ENCODE data around the gene BIN1.
"Not testable (repeated sequence)": the region's sequence is repeated elsewhere in the genome, so short reads cannot be mapped to it uniquely, and the experiment has no call there.

BIN1 gene

GRCh38 chr2:127044977-127045661 is 61.8 kb downstream of the BIN1 start:
- H3K27ac Mint-ChIP-seq, result no peak overlapping the region
- no peak overlapping the region for H3K4me3 Mint-ChIP-seq
- H3K36me3 Mint-ChIP-seq (ENCODE audit: low read depth), result peaks cover 6% of the 10 kb centered on the region
- H3K27me3 Mint-ChIP-seq (ENCODE audit: low read depth), result no peaks in the 10 kb centered on the region
- H3K4me1 Mint-ChIP-seq (ENCODE audit: low read depth), result peaks cover 5% of the 10 kb centered on the region
- peaks cover 3% of the 10 kb centered on the region for H3K9me3 Mint-ChIP-seq

GRCh38 chr2:127044165-127044718 is 62.7 kb downstream of the BIN1 start:
- no peaks in the 10 kb centered on the region for H3K27me3 Mint-ChIP-seq (ENCODE audit: low read depth)
- H3K4me1 Mint-ChIP-seq (ENCODE audit: low read depth), result peaks cover 2% of the 10 kb centered on the region
- H3K9me3 Mint-ChIP-seq, result peaks cover 3% of the 10 kb centered on the region
- H3K27ac Mint-ChIP-seq, result no peak overlapping the region
- no peak overlapping the region for H3K4me3 Mint-ChIP-seq
- peaks cover 6% of the 10 kb centered on the region for H3K36me3 Mint-ChIP-seq (ENCODE audit: low read depth)

GRCh38 chr2:127043367-127044164 is 63.4 kb downstream of the BIN1 start:
- H3K4me3 Mint-ChIP-seq, result no peak overlapping the region
- H3K4me1 Mint-ChIP-seq (ENCODE audit: low read depth), result peaks cover 2% of the 10 kb centered on the region
- H3K27me3 Mint-ChIP-seq (ENCODE audit: low read depth), result no peaks in the 10 kb centered on the region
- H3K9me3 Mint-ChIP-seq, result peaks cover 3% of the 10 kb centered on the region
- peaks cover 5% of the 10 kb centered on the region for H3K36me3 Mint-ChIP-seq (ENCODE audit: low read depth)
- no peak overlapping the region for H3K27ac Mint-ChIP-seq

- H3K4me1 Mint-ChIP-seq (ENCODE audit: low read depth), result no peaks in the 10 kb centered on the region
- H3K4me3 Mint-ChIP-seq, result no peak overlapping the region
- no peaks in the 10 kb centered on the region for H3K27me3 Mint-ChIP-seq (ENCODE audit: low read depth)
- H3K36me3 Mint-ChIP-seq (ENCODE audit: low read depth), result peaks cover under 1% of the 10 kb centered on the region
- H3K27ac Mint-ChIP-seq, result no peak overlapping the region
- peaks cover under 1% of the 10 kb centered on the region for H3K9me3 Mint-ChIP-seq
These were observed 65.5 kb downstream of the BIN1 start for GRCh38 chr2:127041259-127041970.

GRCh38 chr2:127040169-127040568 is 66.8 kb downstream of the BIN1 start:
- Mint-ChIP-seq H3K4me3 (no peak overlapping the region), H3K4me1 (ENCODE audit: low read depth) (no peaks in the 10 kb centered on the region), H3K36me3 (ENCODE audit: low read depth) (no peaks in the 10 kb centered on the region), H3K27me3 (ENCODE audit: low read depth) (no peaks in the 10 kb centered on the region), H3K27ac (no peak overlapping the region), H3K9me3 (no peaks in the 10 kb centered on the region)

- no peaks in the 10 kb centered on the region for H3K36me3 Mint-ChIP-seq (ENCODE audit: low read depth)
- no peaks in the 10 kb centered on the region for H3K9me3 Mint-ChIP-seq
- no peak overlapping the region for H3K27ac Mint-ChIP-seq
- no peaks in the 10 kb centered on the region for H3K4me1 Mint-ChIP-seq (ENCODE audit: low read depth)
- H3K27me3 Mint-ChIP-seq (ENCODE audit: low read depth), result no peaks in the 10 kb centered on the region
- no peak overlapping the region for H3K4me3 Mint-ChIP-seq
These were observed 67.4 kb downstream of the BIN1 start for GRCh38 chr2:127039387-127040031.

- Mint-ChIP-seq H3K4me3 (no peak overlapping the region), H3K4me1 (ENCODE audit: low read depth) (peaks cover 3% of the 10 kb centered on the region), H3K9me3 (no peaks in the 10 kb centered on the region), H3K27ac (no peak overlapping the region), H3K27me3 (ENCODE audit: low read depth) (peaks cover 3% of the 10 kb centered on the region), H3K36me3 (ENCODE audit: low read depth) (no peaks in the 10 kb centered on the region)
These were observed 69.5 kb downstream of the BIN1 start for GRCh38 chr2:127037476-127037875.

- Mint-ChIP-seq H3K4me3 (no peak overlapping the region), H3K4me1 (ENCODE audit: low read depth) (peaks cover 7% of the 10 kb centered on the region), H3K27ac (no peak overlapping the region), H3K27me3 (ENCODE audit: low read depth) (peaks cover 10% of the 10 kb centered on the region), H3K36me3 (ENCODE audit: low read depth) (no peaks in the 10 kb centered on the region), H3K9me3 (no peaks in the 10 kb centered on the region)
These were observed 71.9 kb downstream of the BIN1 start for GRCh38 chr2:127034883-127035611.

GRCh38 chr2:127034051-127034450 is 72.9 kb downstream of the BIN1 start:
- Mint-ChIP-seq H3K27me3 (ENCODE audit: low read depth) (peaks cover 15% of the 10 kb centered on the region), H3K9me3 (no peaks in the 10 kb centered on the region), H3K4me1 (ENCODE audit: low read depth) (peaks cover 7% of the 10 kb centered on the region), H3K4me3 (no peak overlapping the region), H3K36me3 (ENCODE audit: low read depth) (no peaks in the 10 kb centered on the region), H3K27ac (no peak overlapping the region)

- peaks cover 3% of the 10 kb centered on the region for H3K9me3 Mint-ChIP-seq
- H3K27ac Mint-ChIP-seq, result no peak overlapping the region
- peaks cover 7% of the 10 kb centered on the region for H3K4me1 Mint-ChIP-seq (ENCODE audit: low read depth)
- no peaks in the 10 kb centered on the region for H3K36me3 Mint-ChIP-seq (ENCODE audit: low read depth)
- H3K27me3 Mint-ChIP-seq (ENCODE audit: low read depth), result peaks cover 25% of the 10 kb centered on the region
- H3K4me3 Mint-ChIP-seq, result no peak overlapping the region
These were observed 74.3 kb downstream of the BIN1 start for GRCh38 chr2:127032621-127033020.

- peaks cover 14% of the 10 kb centered on the region for H3K4me1 Mint-ChIP-seq (ENCODE audit: low read depth)
- no peak overlapping the region for H3K27ac Mint-ChIP-seq
- peaks cover 3% of the 10 kb centered on the region for H3K9me3 Mint-ChIP-seq
- no peak overlapping the region for H3K4me3 Mint-ChIP-seq
- no peaks in the 10 kb centered on the region for H3K36me3 Mint-ChIP-seq (ENCODE audit: low read depth)
- H3K27me3 Mint-ChIP-seq (ENCODE audit: low read depth), result peaks cover 36% of the 10 kb centered on the region
These were observed 77.5 kb downstream of the BIN1 start for GRCh38 chr2:127029350-127030051.

GRCh38 chr2:127028745-127029144 is 78.2 kb downstream of the BIN1 start:
- H3K9me3 Mint-ChIP-seq; H3K4me3 Mint-ChIP-seq; H3K36me3 Mint-ChIP-seq (ENCODE audit: low read depth); H3K27ac Mint-ChIP-seq: not testable (repeated sequence)
- H3K4me1 Mint-ChIP-seq (ENCODE audit: low read depth), result peaks cover 16% of the 10 kb centered on the region
- peaks cover 43% of the 10 kb centered on the region for H3K27me3 Mint-ChIP-seq (ENCODE audit: low read depth)

- no peak overlapping the region for H3K27ac Mint-ChIP-seq
- no peak overlapping the region for H3K4me3 Mint-ChIP-seq
- H3K36me3 Mint-ChIP-seq (ENCODE audit: low read depth), result no peaks in the 10 kb centered on the region
- H3K27me3 Mint-ChIP-seq (ENCODE audit: low read depth), result peaks cover 48% of the 10 kb centered on the region
- peaks cover 14% of the 10 kb centered on the region for H3K9me3 Mint-ChIP-seq
- peaks cover 16% of the 10 kb centered on the region for H3K4me1 Mint-ChIP-seq (ENCODE audit: low read depth)
These were observed 79.2 kb downstream of the BIN1 start for GRCh38 chr2:127027715-127028114.

Measured in T-helper 1 cell treated with Interleukin-12 subunit alpha and Interleukin-12 subunit beta and Interleukin-4 antibody, amounts not matched to agents 30 μg/mL and 1 μg/mL, for 36 hours (primary cell).